Right forelimb (tissue), 1 donor: ENCODE results near the gene KRT78.
A peak's percentile ranks its signal among the peaks of the same experiment; 100 is the strongest.
"Not testable (repeated sequence)": the region's sequence is repeated elsewhere in the genome, so short reads cannot be mapped to it uniquely, and the experiment has no call there.

Experiments used
- DNase-seq: peaks from one replicate; pipeline ENCODE4 v3.0.0-alpha.2; 2018

KRT78 gene, protein sequence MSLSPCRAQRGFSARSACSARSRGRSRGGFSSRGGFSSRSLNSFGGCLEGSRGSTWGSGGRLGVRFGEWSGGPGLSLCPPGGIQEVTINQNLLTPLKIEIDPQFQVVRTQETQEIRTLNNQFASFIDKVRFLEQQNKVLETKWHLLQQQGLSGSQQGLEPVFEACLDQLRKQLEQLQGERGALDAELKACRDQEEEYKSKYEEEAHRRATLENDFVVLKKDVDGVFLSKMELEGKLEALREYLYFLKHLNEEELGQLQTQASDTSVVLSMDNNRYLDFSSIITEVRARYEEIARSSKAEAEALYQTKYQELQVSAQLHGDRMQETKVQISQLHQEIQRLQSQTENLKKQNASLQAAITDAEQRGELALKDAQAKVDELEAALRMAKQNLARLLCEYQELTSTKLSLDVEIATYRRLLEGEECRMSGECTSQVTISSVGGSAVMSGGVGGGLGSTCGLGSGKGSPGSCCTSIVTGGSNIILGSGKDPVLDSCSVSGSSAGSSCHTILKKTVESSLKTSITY

GRCh38 chr12:52848661-52849255 lies at the start of gene KRT78:
Gene KRT78 (minus strand): TSS chr12:52848994. CDS start chr12:52848930, 64 bp downstream.
- no peak for DNase-seq

DNA sequence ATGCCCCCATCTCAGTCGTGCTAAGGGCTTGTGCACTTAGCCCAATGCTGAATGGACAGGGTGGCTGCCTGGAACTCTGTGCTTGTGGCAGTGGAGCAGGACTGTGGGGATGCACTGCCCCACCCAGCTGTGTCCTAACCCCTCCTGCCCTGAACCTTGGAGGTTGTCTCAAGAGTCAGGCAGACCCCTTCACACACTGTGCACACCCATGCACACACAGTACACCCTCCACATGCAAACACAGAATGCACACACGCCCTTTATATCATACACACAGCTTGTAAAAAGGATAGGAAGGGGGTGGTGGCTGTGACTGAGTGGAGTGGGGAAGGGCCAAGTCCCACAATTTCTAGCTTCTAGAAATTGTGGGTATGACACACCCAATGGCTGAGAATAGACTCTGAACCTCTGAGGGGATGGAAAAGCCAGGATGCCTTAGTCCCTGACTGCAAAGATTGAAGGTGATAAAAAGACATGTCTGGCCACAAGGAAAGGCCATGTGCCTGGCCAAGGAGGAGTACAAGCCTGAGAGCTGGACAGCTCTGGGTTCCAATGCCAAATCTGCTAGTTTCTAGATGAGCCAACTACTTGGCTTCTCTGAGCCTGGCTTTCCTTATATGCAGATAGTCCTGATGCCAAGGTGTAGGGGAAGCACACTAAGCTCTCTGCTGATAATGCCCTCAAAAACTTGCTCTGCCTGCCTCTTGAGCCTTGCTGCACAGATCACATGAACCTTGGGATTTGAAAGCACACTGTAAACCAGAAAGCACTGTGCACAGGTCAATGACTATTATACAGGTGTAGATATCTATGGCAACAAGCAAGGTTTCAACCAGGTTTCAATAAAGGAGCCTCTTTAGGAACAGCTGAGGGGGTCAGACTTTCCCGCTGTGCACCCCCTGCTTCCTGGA lies 47.7 kb upstream of the KRT78 start:
- DNase-seq: no peak

DNA sequence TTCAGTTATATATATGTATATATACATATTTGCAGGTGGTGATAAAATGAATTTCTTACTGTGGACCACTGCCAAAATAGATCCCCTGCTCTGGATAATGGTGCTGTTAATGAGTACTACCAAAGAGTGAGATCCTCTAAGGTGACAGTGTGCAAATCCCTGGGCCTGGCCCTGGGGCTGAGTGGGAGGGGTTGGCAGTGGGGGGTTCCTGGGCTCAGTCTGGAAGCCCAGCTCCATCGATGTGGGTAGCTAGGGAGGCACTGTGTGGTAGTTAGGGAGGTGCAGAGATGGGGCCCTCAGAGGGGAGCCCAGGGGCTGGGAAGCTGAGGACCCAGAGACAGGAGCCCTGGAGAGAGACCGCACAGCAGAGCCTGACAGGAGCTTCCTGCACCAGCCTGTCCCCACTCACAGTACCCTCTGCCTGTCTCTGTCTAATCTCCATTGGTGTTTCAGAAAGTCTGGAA lies 47.0 kb upstream of the KRT78 start:
- DNase-seq: no peak

GRCh38 chr12:52892974-52893373 lies 44.2 kb upstream of the KRT78 start:
- no peak for DNase-seq

DNA sequence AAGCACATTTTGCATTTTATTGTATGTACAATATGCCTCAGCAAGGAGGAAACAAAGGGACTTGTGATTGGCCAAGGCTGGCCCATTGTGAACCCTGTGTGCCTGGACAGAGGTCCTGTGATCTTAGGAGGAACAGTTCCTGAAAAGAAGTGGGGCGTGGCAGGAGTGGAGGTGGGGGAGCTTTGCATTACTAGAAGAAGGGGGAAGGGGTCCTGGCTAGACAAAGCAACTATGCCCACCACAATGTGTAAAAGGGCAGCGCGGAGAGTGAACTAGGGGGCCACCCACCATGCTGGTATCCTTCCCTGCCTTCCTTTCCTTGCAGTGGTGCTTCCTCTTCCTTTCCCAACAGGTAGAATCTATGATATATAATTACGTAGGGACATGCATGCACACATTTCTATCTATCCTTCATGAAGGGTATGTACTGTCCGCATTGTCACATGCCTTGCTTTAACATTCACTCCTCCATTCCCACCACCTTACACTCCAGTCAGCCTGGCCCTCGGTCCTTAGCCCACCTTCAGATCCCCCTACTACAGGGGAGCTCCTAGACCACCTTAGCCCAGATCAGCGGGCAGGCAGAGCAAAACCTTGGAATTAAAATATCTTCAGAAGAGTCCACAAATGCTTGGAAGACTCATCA lies 43.5 kb upstream of the KRT78 start:
- no peak for DNase-seq

DNA sequence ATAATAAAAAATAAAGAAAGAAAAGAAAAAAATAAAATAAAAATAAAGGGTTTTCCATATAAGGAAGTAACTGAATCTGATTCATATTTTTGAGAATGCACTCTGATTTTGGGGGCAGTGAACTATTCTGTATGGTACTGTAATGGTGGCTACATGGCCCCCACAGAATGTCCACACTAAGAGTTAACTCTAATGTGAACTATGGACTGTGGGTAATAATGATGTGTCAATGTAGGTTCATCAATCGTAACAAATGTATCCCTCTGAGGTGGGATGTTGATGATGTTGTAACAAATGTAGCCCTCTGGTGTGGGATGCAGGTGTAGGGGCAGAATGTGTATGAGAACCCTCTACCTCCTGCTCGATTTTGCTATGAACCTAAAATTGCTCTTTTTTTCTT lies 42.2 kb upstream of the KRT78 start:
- DNase-seq: no peak

DNA sequence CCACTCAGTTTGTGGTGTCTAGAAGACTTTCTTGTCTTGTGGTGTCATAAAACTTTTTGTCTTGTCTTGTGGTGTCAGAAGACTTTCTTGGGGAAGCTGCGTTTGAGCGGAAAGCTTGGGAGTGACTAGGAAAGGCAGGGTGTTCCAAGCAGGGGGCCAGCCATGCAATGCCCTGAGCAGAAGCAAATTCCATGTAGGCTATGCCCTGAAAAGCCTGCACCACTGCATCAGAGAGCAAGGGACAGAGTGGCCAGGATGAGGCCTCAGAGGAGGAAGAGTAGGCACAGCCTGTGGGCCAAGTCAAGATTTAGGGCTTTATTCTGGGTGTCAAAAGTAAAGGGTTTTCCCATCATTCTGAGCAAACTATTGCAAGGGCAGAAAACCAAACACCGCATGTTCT lies 41.6 kb upstream of the KRT78 start:
- no peak for DNase-seq

DNA sequence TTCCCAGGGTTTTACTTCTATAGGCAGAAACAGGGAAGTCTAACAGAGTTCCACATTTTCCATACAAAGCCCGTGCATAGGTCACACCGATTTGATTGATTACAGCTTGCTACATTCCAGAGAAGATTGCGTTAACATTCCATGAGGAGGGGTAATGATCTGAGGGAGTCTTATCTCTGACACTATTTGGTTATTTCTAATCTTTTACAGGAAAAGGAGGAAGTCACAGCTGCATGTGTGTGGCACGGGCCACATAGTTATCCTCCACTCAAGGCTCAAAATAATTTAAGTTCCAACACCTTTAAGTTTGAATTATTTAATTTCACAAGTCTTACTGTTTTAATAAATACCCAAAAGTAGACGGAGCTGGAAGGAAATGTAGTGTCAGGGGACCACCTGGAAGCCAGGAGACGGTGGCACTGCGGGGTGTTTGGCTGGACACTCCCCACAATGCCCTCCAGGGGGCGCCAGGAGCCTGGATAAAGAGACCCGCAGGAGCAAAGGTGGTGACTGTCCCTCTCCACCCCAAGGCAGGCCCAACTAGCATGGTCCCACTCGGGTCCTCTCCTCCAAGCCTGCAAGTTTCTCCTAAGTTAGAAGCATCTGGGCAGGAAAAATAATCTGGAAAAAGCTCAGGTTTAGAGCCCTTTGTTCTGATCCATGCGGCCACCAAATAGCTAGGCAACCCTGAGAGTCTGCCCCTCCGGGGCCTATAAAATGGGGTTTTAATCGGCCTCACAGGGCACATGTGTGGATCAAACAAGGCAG lies 35.9 kb upstream of the KRT78 start:
- peak; percentile 87 for DNase-seq

- not testable (repeated sequence) for DNase-seq
Measured at GRCh38 chr12:52880499-52880898, 31.7 kb upstream of the KRT78 start.

- DNase-seq: peak; percentile 78
Measured at GRCh38 chr12:52879394-52880351, 30.9 kb upstream of the KRT78 start.

DNA sequence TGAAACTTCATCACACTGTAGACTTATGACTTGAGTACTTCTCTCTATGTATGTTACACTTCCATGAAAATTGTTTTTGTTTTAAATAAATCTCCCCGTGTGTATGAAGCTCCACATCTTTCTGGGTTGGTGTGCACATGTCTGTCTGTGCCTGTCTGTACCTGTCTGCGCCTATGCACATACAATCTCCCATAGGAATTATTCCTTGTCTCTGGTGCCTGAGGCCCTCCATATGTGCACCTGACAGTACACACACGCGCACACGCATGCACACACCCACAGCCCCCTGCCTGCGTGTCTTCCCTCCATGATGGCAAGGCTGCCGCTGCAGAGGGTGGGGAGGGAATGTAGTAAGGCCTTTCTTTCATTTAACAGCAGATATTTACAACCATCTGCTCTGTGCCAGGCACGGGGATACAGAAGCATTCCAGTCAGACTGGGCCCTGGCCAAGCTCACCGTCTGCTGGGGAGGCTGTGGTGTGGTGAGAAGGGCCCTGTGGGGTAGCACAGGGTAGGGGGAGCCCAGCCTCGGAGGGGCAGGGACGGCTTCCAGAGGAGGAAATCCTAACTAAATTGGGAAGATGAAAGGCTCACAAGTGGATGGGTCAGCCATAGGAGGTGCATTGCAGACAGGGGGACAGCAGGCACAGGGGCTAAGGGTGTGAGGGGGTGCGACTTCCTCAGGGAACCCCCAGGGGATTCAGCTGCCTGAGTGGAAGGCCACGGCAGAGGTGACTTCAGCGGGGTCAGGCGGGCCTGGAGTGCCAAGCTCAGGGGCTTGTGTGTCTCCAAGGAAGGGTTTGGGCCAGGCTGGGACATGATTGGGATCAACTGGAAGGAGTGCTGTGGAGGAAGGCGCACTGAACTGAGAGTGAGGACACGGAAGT lies 30.0 kb upstream of the KRT78 start:
- no peak for DNase-seq

DNA sequence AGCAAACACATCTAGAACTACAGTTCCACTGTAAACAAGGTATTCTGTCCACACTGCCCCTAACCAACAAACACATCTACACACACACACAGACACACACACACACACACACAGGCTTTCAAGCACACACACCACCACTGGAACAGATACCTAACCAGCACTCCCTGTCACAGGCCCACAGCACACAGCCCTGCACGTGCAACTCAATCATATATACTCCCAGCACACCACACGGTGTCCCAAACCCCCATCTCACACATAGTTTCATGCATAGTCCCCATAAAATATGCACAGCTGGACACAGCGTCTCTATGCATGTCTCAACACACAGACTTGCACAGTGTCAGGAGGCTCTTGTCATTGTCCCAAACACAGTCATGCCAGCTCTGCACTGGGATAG lies 28.4 kb upstream of the KRT78 start:
- DNase-seq: no peak

DNA sequence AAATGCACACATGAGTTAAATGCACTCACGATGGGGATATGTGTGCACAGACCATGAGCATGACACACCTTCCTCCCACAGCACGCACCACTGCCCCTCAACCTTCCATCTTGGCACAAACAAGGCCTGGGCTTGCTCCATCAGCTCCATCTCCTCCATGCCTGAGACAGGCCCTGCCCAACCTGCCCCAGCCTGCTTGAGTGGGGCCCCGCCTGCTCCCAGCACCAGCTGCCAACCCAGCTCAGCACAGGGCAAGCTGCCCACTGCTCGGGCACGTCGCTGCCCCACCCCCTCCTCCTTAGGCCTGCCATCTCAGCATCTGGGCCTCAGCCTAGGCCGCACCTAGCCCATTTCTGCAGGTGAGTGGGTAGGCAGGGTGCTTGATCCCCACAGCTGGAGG lies 27.6 kb upstream of the KRT78 start:
- no peak for DNase-seq

GRCh38 chr12:52874573-52875435 lies 26.0 kb upstream of the KRT78 start:
- no peak for DNase-seq

GRCh38 chr12:52873832-52874572 lies 25.2 kb upstream of the KRT78 start:
- DNase-seq: peak; percentile 72

GRCh38 chr12:52873513-52873831 lies 24.7 kb upstream of the KRT78 start:
- no peak for DNase-seq

DNA sequence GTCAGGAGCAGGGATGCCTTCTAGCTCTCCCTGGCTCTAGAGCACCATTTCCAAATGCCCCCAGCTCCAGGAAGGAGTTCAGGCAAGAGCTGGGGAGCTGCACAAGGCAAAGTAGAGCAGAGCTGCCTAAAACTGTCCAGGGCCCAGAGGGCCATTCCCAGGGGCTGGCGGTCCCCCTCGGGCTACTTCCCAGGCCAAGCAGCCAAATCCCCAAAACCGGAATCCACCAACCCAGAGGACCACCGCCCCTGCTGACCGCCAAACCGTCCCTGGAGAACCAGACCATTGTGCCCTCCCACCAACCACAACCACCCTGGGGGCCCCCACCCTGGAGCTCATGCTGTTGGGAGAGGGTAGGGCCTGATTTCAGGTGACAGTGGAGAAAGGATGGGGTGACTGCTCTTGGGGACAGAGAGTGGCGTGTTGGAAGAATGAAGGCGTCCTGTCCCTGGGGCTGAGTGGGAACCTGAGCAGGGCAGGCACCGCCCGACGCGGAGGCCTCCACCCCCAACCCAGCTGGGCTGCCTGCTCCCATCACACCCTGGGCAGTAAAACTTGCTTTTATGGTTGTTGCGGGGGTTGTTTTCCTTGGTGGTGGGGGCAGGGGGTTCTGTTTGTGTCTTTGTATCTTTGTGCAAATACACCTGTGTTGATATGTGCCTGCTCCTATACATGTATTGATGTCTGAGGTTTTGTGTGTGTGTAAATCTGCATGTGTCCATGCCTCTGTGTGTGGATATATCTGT lies 24.0 kb upstream of the KRT78 start:
- DNase-seq: no peak
